ENCODE measurements around the gene SYCP2.

Gene SYCP2

DNA sequence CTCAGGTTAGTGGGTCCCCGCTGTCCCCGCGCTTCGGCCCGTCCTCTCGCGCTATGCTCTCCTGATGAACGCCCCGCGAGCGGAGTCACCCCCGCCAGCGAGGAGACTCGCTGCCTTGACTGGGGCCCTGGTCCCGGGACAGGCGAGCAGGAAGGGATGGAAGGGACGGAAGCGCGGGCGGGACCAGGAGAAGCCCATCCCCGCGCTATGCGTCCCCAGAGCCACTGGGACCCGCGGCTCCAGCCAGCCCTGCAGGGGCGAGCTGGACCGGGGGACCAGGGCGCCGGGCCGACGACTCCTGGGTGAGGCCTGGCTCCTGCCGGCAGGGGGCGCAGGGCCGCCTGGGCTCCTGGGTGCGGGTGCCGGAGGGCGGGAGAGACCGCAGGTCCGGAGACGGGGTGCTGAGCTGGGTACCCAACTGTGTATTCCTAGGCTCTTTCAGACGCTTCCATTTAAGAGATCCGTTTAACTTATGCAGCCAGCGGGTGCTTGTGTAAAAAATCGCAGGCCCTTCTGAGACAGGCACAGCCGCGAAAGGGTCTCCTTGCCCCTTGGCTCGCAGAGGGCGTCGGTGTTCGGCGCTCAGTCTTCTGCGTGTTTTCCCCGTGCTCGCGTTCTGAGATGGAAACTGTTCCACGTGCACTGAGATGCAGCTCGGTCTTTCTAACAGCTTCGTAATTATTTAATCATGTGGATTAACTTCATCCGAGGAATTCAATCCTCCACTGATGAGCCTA lies 580 bp upstream of the SYCP2 start:
- Histone ChIP-seq H3K4me2 (ENCODE audit: low read length) (no peak overlapping the region), H2AFZ (ENCODE audit: low read length) (no peak overlapping the region)

DNA sequence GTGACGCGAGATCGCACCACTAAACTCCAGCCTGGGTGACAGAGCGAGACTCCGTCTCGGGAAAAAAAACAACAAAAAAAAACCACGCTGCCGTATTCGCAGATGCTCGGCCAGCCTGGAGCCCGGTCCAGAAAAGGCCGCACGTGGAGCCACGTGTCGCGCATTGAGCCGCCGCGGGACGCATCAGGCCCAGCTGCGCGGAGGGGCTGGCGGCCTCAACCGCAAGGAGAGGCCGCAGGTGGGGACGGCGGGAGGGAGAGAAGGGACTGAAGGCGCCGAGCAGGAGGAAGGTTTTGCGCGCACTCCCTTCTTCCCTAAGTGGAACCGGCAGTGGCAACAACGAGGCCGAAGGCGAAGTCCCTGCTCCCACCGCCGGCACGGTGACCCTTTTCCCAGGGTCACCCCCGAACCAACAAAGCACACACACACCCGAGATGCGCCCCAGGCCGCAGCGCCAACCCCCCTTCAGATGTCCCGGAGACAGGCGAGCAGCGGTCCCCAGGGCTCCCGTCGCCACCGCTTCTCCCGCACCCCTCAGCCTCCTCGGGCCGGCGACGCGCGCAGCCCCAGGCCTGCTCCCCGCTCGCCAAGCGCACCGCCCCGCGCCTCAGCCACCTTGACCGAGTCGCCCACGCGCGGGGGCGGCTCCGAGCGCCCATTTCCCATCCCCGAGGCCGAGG lies 681 bp downstream of the SYCP2 start:
- no peaks in the 10 kb centered on the region for H3K9me3 ChIP-seq (ENCODE audit: low read length)
- TF ChIP-seq, protein P1, sequence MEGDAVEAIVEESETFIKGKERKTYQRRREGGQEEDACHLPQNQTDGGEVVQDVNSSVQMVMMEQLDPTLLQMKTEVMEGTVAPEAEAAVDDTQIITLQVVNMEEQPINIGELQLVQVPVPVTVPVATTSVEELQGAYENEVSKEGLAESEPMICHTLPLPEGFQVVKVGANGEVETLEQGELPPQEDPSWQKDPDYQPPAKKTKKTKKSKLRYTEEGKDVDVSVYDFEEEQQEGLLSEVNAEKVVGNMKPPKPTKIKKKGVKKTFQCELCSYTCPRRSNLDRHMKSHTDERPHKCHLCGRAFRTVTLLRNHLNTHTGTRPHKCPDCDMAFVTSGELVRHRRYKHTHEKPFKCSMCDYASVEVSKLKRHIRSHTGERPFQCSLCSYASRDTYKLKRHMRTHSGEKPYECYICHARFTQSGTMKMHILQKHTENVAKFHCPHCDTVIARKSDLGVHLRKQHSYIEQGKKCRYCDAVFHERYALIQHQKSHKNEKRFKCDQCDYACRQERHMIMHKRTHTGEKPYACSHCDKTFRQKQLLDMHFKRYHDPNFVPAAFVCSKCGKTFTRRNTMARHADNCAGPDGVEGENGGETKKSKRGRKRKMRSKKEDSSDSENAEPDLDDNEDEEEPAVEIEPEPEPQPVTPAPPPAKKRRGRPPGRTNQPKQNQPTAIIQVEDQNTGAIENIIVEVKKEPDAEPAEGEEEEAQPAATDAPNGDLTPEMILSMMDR (IDR thresholded peaks at IDR 0.05; ENCODE audit: low read length) = no peak
- TF ChIP-seq EZH2 (IDR thresholded peaks at IDR 0.05; ENCODE audit: borderline replicate concordance, low read length) = no peak
- no peaks in the 10 kb centered on the region for H3K79me2 ChIP-seq (ENCODE audit: insufficient read depth, low read length)
- H3K4me3 ChIP-seq (ENCODE audit: low read depth, low read length, poor library complexity, severe bottlenecking) = no peak overlapping the region
- H3K4me1 ChIP-seq (ENCODE audit: insufficient read depth, low read length, severe bottlenecking) = peaks cover 6% of the 10 kb centered on the region
- no peaks in the 10 kb centered on the region for H3F3A ChIP-seq (ENCODE audit: insufficient read depth, low read length)
- H3K36me3 ChIP-seq (ENCODE audit: insufficient read depth, low read length) = no peaks in the 10 kb centered on the region
- H3K9me2 ChIP-seq (ENCODE audit: low read depth, low read length) = no peaks in the 10 kb centered on the region
- H2AFZ ChIP-seq (ENCODE audit: low read length) = no peak overlapping the region
- no peaks in the 10 kb centered on the region for H3K27me3 ChIP-seq (ENCODE audit: insufficient read depth, low read length)
- no peak overlapping the region for H3K27ac ChIP-seq (ENCODE audit: low read depth, low read length, poor library complexity, severe bottlenecking)
- H3K9ac ChIP-seq (ENCODE audit: low read length) = no peak overlapping the region
- H4K20me1 ChIP-seq (ENCODE audit: insufficient read depth, low read length) = no peaks in the 10 kb centered on the region
- H3K4me2 ChIP-seq (ENCODE audit: low read length) = no peak overlapping the region

More for the DNA sequence above, 580 bp upstream of the SYCP2 start:
- Histone ChIP-seq H3K79me2 (ENCODE audit: insufficient read depth, low read length) (no peaks in the 10 kb centered on the region), H3K9ac (ENCODE audit: low read length) (no peak overlapping the region), H3K36me3 (ENCODE audit: insufficient read depth, low read length) (no peaks in the 10 kb centered on the region), H3K9me2 (ENCODE audit: low read depth, low read length) (no peaks in the 10 kb centered on the region), H4K20me1 (ENCODE audit: insufficient read depth, low read length) (no peaks in the 10 kb centered on the region), H3F3A (ENCODE audit: insufficient read depth, low read length) (no peaks in the 10 kb centered on the region), H3K9me3 (ENCODE audit: low read length) (no peaks in the 10 kb centered on the region), H3K27me3 (ENCODE audit: insufficient read depth, low read length) (no peaks in the 10 kb centered on the region), H3K4me3 (ENCODE audit: low read depth, low read length, poor library complexity, severe bottlenecking) (no peak overlapping the region), H3K4me1 (ENCODE audit: insufficient read depth, low read length, severe bottlenecking) (peaks cover 18% of the 10 kb centered on the region), H3K27ac (ENCODE audit: low read depth, low read length, poor library complexity, severe bottlenecking) (no peak overlapping the region)
- TF ChIP-seq, protein P1 (IDR thresholded peaks at IDR 0.05; ENCODE audit: low read length) = no peak
- TF ChIP-seq EZH2 (IDR thresholded peaks at IDR 0.05; ENCODE audit: borderline replicate concordance, low read length) = no peak

DNA sequence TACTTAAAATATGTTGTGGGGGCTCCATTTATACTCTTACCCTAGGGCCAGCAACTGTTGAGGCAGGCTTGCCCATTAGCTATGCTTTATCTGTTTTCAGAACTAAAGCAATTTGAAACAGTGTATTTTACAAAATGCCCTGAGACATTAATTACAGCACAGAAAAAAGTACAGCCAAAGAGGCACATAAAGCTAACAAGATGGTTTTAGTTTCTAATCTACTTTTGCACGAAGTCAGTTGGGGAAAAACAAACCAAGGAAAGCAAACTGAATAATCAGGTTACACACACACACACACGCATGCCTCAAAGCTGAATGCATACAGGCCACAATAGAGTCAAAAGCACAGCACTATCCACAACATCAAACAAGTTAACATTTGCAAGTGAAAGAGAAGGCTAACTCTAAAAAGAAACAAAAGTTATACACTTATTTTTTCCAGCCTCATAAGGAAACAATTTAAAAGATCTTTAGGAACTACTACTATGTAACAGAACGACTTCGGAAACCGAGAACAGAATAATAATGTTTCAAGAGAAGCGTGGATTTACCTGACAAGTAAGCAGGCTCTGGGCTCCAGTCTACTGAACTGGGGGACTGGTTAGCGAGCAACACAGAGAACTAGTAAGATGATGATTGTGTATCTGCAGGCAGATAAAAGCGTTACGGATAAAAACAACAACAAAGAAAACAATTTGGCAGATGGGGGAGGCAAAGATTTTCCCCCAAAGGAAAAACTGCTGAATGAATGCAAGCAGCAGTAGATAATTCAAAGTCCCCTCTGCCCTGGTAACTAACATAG lies 1.7 kb downstream of the SYCP2 start:
- Histone ChIP-seq H3K27ac (ENCODE audit: low read depth, low read length, poor library complexity, severe bottlenecking) (no peak overlapping the region), H3K9me3 (ENCODE audit: low read length) (no peaks in the 10 kb centered on the region), H3K9ac (ENCODE audit: low read length) (no peak overlapping the region), H3K4me1 (ENCODE audit: insufficient read depth, low read length, severe bottlenecking) (no peaks in the 10 kb centered on the region), H3K4me2 (ENCODE audit: low read length) (no peak overlapping the region), H2AFZ (ENCODE audit: low read length) (no peak overlapping the region), H3K4me3 (ENCODE audit: low read depth, low read length, poor library complexity, severe bottlenecking) (no peak overlapping the region), H3K27me3 (ENCODE audit: insufficient read depth, low read length) (no peaks in the 10 kb centered on the region), H4K20me1 (ENCODE audit: insufficient read depth, low read length) (no peaks in the 10 kb centered on the region), H3K9me2 (ENCODE audit: low read depth, low read length) (no peaks in the 10 kb centered on the region), H3K79me2 (ENCODE audit: insufficient read depth, low read length) (no peaks in the 10 kb centered on the region), H3K36me3 (ENCODE audit: insufficient read depth, low read length) (no peaks in the 10 kb centered on the region), H3F3A (ENCODE audit: insufficient read depth, low read length) (no peaks in the 10 kb centered on the region)
- TF ChIP-seq, protein P1 (IDR thresholded peaks at IDR 0.05; ENCODE audit: low read length) = no peak
- TF ChIP-seq EZH2 (IDR thresholded peaks at IDR 0.05; ENCODE audit: borderline replicate concordance, low read length) = no peak
